Ishikawa (cell line): ENCODE results near the gene IL10RA.

ENCODE experiments used
- CEBPB ChIP-seq: IDR thresholded peaks from 2 replicates; pipeline ENCODE4 v1.6.1; 2012
- CREB1 ChIP-seq: IDR thresholded peaks from 2 replicates; pipeline ENCODE4 v1.6.1; 2012; ENCODE audit warnings: low read depth
- EGR1 ChIP-seq: IDR thresholded peaks from 2 replicates; pipeline ENCODE4 v1.6.1; 2012
- EP300 ChIP-seq: IDR thresholded peaks from 2 replicates; pipeline ENCODE4 v1.6.1; 2012; ENCODE audit warnings: borderline replicate concordance
- FOXM1 ChIP-seq: IDR thresholded peaks from 2 replicates; pipeline ENCODE4 v1.6.1; 2012; ENCODE audit warnings: low read depth, borderline replicate concordance
- MAX ChIP-seq: IDR thresholded peaks from 2 replicates; pipeline ENCODE4 v1.6.1; 2012
- NFIC ChIP-seq: IDR thresholded peaks from 2 replicates; pipeline ENCODE4 v1.6.1; 2012
- RAD21 ChIP-seq: IDR thresholded peaks from 2 replicates; pipeline ENCODE4 v1.6.1; 2012; ENCODE audit warnings: low read depth
- REST ChIP-seq: IDR thresholded peaks from 2 replicates; pipeline ENCODE4 v1.6.1; 2012; ENCODE audit warnings: low read depth, mild to moderate bottlenecking
- TAF1 ChIP-seq: IDR thresholded peaks from 2 replicates; pipeline ENCODE4 v1.6.1; 2012; ENCODE audit warnings: low read depth, mild to moderate bottlenecking
- TCF12 ChIP-seq: IDR thresholded peaks from 2 replicates; pipeline ENCODE4 v1.6.1; 2012; ENCODE audit warnings: low read depth
- TEAD4 ChIP-seq: IDR thresholded peaks from 2 replicates; pipeline ENCODE4 v1.6.1; 2012
- USF1 ChIP-seq: IDR thresholded peaks from 2 replicates; pipeline ENCODE4 v1.6.1; 2012
- YY1 ChIP-seq: IDR thresholded peaks from 2 replicates; pipeline ENCODE4 v1.6.1; 2012; ENCODE audit warnings: low read depth
- ZBTB7A ChIP-seq: IDR thresholded peaks from 2 replicates; pipeline ENCODE4 v1.6.1; 2012; ENCODE audit warnings: low read depth

IL10RA gene

GRCh38 chr11:118000067-118000849 is 14.1 kb downstream of the IL10RA start:
- no peak for TF ChIP-seq MAX
- TF ChIP-seq FOXM1: no peak
- TF ChIP-seq CREB1: no peak
- no peak for TF ChIP-seq YY1
- no peak for TF ChIP-seq TCF12
- TF ChIP-seq USF1: no peak

GRCh38 chr11:118000850-118001228 is 14.6 kb downstream of the IL10RA start:
- no peak for TF ChIP-seq FOXM1
- no peak for TF ChIP-seq ZBTB7A
- no peak for TF ChIP-seq YY1
- TF ChIP-seq NFIC: no peak
- no peak for TF ChIP-seq TAF1
- no peak for TF ChIP-seq RAD21
- no peak for TF ChIP-seq TEAD4

GRCh38 chr11:118001494-118001971 is 15.3 kb downstream of the IL10RA start:
- TF ChIP-seq FOXM1: no peak
- no peak for TF ChIP-seq TCF12
- TF ChIP-seq YY1: no peak
- no peak for TF ChIP-seq MAX
- TF ChIP-seq EP300: no peak
- TF ChIP-seq TEAD4: no peak

- TF ChIP-seq FOXM1 (no peak), RAD21 (no peak), CEBPB (no peak), EP300 (no peak), MAX (no peak), YY1 (no peak), EGR1 (no peak), ZBTB7A (no peak), CREB1 (no peak), USF1 (no peak), NFIC (no peak), TAF1 (no peak)
Measured at GRCh38 chr11:118002010-118002540, 15.9 kb downstream of the IL10RA start.

- TF ChIP-seq FOXM1: no peak
- no peak for TF ChIP-seq USF1
- TF ChIP-seq YY1: no peak
- no peak for TF ChIP-seq EP300
- TF ChIP-seq EGR1: no peak
- no peak for TF ChIP-seq RAD21
- no peak for TF ChIP-seq TEAD4
- TF ChIP-seq REST: no peak
- no peak for TF ChIP-seq TCF12
- no peak for TF ChIP-seq CEBPB
- TF ChIP-seq CREB1: no peak
- no peak for TF ChIP-seq TAF1
- TF ChIP-seq ZBTB7A: no peak
Measured at GRCh38 chr11:118002541-118003423, 16.6 kb downstream of the IL10RA start.

GRCh38 chr11:118003456-118003855 is 17.3 kb downstream of the IL10RA start:
- TF ChIP-seq YY1: no peak
- TF ChIP-seq CREB1: no peak
- TF ChIP-seq TAF1: no peak
- TF ChIP-seq TCF12: no peak
- TF ChIP-seq EGR1: no peak
- no peak for TF ChIP-seq EP300
- no peak for TF ChIP-seq REST
- no peak for TF ChIP-seq ZBTB7A
- TF ChIP-seq NFIC: no peak
- no peak for TF ChIP-seq FOXM1
- no peak for TF ChIP-seq CEBPB
- no peak for TF ChIP-seq MAX
- TF ChIP-seq TEAD4: no peak
- no peak for TF ChIP-seq USF1
- no peak for TF ChIP-seq RAD21
